Right atrium auricular region (tissue), 2 donors: ENCODE data around the gene SHISA3. TPM values are rescaled to one million over a fixed set of nuclear protein-coding genes. Genes with fewer than 3 reads are reported as not detected.

ENCODE experiments used
- DNase-seq: peaks from one replicate; pipeline ENCODE4 v3.0.0-alpha.2; 2019; ENCODE audit warnings: low spot score
- H3K27ac ChIP-seq, 2 donors: fragments of 200-600 bp; sonication (generic); 1 replicate in 1 of 2; 2 replicates in 1 of 2; pipeline ENCODE4 v1.5.1; 2016 to 2019
- H3K27me3 ChIP-seq, 2 donors: fragments of 200-600 bp; sonication (generic); one replicate each; pipeline versions ENCODE4 v1.5.1 to v1.6.0; 2017 to 2019
- H3K36me3 ChIP-seq: fragments of 200-600 bp; sonication (generic); one replicate; pipeline ENCODE4 v1.5.1; 2016
- H3K4me1 ChIP-seq, 2 donors: fragments of 200-600 bp; sonication (generic); one replicate each; pipeline versions ENCODE4 v1.5.1 to v1.6.0; 2017 to 2019
- H3K4me3 ChIP-seq, 2 donors: fragments of 200-600 bp; sonication (generic); 1 replicate in 1 of 2; 2 replicates in 1 of 2; pipeline ENCODE4 v1.5.1; 2017 to 2019; ENCODE audit warnings: mild to moderate bottlenecking in 1 of 2, moderate library complexity in 1 of 2
- H3K9me3 ChIP-seq, 2 donors: fragments of 200-600 bp; sonication (generic); one replicate each; pipeline ENCODE4 v1.5.1; 2019
- total RNA-seq, 2 donors: library from RNA; depleted of rRNA; stranded (reverse); fragments of >200 nt; gene quantifications; one replicate each; pipeline ENCODE4 v1.1.0, GENCODE V29; 2016
- TF ChIP-seq, protein P1 (sequence below), 2 donors: fragments of 200-600 bp; sonication (generic); IDR thresholded peaks; one replicate each; pipeline ENCODE4 v1.5.1; 2019; ENCODE audit warnings: antibody characterized with exemption in 2 of 2

Gene SHISA3
- total RNA-seq, 2 donors from 2014 or later, result 14.5 to 15.5 TPM

DNA sequence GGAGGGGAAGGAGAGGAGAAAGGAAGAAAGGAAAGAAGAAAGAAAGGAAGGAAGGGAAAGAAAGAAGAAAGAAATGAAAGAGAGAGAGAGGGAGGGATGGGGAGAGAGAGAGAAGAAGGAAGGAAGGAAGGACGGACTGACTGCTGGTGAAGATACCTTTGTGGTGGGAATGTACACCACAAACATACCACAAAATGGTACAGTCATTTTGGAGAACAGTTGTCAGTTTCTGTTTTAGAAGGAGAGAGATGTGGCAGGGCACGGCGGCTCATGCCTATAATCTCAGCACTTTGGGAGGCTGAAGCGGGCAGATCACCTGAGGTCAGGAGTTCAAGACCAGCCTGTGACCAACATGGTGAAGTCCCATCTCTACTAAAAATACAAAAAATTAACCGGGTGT is 40.0 kb upstream of the SHISA3 start:
- no peaks in the 10 kb centered on the region for H3K4me1 ChIP-seq
- no peak for DNase-seq

DNA sequence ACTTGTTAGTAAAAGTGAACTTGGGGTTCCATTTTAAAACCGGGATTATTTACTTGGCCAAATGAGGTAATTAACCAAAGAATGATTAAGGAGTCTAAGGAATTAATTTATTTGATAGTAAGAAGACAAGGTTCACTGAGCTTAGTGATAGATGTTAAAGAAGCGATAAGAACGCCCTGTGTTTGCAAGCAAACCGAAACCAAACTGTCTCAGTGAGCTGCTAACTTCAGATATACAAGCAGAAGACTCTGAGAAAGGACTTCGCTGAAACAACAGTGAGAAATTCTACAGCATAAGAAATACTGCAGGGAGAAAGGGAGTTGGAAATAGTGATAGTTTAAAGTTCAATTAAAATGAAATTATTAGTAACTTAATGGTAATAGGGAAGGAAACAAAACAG is 37.6 kb upstream of the SHISA3 start:
- H3K9me3 ChIP-seq, result peaks cover 0 to 7% of the 10 kb centered on the region in 2 donors
- no peaks in the 10 kb centered on the region for H3K36me3 ChIP-seq
- no peaks in the 10 kb centered on the region for H3K27me3 ChIP-seq
- DNase-seq, result no peak
- peak overlapping the region in 1 of 2 donors; percentile 19 for H3K4me3 ChIP-seq
- H3K4me1 ChIP-seq, result no peaks in the 10 kb centered on the region
- peak overlapping the region in 1 of 2 donors; percentile 20 for H3K27ac ChIP-seq
- TF ChIP-seq, protein P1, sequence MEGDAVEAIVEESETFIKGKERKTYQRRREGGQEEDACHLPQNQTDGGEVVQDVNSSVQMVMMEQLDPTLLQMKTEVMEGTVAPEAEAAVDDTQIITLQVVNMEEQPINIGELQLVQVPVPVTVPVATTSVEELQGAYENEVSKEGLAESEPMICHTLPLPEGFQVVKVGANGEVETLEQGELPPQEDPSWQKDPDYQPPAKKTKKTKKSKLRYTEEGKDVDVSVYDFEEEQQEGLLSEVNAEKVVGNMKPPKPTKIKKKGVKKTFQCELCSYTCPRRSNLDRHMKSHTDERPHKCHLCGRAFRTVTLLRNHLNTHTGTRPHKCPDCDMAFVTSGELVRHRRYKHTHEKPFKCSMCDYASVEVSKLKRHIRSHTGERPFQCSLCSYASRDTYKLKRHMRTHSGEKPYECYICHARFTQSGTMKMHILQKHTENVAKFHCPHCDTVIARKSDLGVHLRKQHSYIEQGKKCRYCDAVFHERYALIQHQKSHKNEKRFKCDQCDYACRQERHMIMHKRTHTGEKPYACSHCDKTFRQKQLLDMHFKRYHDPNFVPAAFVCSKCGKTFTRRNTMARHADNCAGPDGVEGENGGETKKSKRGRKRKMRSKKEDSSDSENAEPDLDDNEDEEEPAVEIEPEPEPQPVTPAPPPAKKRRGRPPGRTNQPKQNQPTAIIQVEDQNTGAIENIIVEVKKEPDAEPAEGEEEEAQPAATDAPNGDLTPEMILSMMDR (IDR thresholded peaks at IDR 0.05), result no peak

More for the DNA sequence above, 40.0 kb upstream of the SHISA3 start:
- TF ChIP-seq, protein P1 (IDR thresholded peaks at IDR 0.05), result no peak
- Histone ChIP-seq H3K36me3 (no peaks in the 10 kb centered on the region), H3K4me3 (no peak overlapping the region), H3K9me3 (no peaks in the 10 kb centered on the region), H3K27ac (no peak overlapping the region), H3K27me3 (no peaks in the 10 kb centered on the region)

DNA sequence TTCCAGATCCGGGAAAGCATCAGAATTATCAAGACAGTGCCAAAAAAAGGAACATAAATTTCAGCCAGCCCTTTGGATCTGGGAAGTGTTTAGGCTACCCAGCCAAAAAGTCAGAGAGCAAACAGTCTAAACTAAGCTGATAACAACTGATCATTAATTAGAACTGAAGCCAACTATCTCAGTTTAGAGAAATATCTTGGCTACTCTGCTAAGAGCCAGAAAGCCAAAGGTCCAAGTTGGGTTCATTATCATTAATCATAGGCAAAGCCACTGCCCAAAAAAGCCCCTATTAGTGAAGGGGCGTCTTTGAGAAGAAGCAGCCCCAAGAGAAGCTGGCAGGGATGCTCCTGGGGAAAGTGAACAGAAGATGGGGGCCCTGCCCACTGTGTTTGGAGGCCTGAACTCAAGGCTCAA is 37.0 kb upstream of the SHISA3 start:
- H3K27me3 ChIP-seq, result no peaks in the 10 kb centered on the region
- peaks cover 0 to 7% of the 10 kb centered on the region in 2 donors for H3K9me3 ChIP-seq
- H3K27ac ChIP-seq, result peak overlapping the region in 1 of 2 donors; percentile 20
- DNase-seq, result no peak
- peak overlapping the region in 1 of 2 donors; percentile 19 for H3K4me3 ChIP-seq
- H3K4me1 ChIP-seq, result no peaks in the 10 kb centered on the region
- no peaks in the 10 kb centered on the region for H3K36me3 ChIP-seq
- TF ChIP-seq, protein P1 (IDR thresholded peaks at IDR 0.05), result no peak

DNA sequence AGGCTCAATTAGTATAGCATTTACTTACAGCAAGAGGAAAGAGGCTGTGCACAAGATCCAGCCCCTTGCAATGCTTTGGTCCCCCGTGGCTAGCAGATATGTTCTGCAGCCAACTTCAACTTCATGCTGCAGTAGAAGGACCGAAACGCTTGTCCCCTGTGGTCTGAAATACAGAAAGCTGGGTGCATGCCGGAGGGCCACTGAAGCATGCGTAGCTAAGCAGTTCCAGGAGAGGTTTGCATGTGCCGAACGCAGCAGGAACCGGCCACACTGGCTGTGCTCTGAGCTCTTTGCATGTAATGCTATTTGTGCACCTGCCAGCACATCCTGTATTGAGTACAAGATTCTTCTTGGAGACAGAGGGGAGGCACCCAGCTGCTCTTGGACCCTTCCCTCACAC is 35.8 kb upstream of the SHISA3 start:
- Histone ChIP-seq H3K4me1 (no peaks in the 10 kb centered on the region), H3K27ac (no peak overlapping the region), H3K4me3 (no peak overlapping the region), H3K27me3 (no peaks in the 10 kb centered on the region), H3K36me3 (no peaks in the 10 kb centered on the region), H3K9me3 (peaks cover 0 to 7% of the 10 kb centered on the region in 2 donors)
- DNase-seq, result no peak
- TF ChIP-seq, protein P1 (IDR thresholded peaks at IDR 0.05), result no peak

DNA sequence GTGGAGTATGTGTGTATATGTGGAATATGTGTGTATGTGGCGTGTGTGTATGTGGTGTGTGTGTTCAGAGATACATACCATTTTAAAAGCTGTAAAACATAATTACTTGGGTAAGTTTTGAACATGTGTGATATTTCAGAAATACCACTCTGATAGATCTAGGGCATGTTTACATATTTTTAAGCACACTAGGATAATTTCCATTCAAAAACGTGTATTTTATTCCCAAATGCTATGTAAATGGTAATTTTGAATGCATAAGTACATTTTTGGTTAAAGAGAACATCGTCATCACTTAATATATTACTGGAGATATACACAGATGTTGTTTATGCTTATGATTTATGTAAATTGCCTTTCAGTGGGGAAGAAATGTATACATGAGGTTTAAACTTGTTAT is 34.7 kb upstream of the SHISA3 start:
- no peaks in the 10 kb centered on the region for H3K4me1 ChIP-seq
- DNase-seq, result no peak
- no peaks in the 10 kb centered on the region for H3K36me3 ChIP-seq
- TF ChIP-seq, protein P1 (IDR thresholded peaks at IDR 0.05), result no peak
- H3K9me3 ChIP-seq, result peaks cover 0 to 7% of the 10 kb centered on the region in 2 donors
- H3K27ac ChIP-seq, result no peak overlapping the region
- no peaks in the 10 kb centered on the region for H3K27me3 ChIP-seq
- H3K4me3 ChIP-seq, result no peak overlapping the region

DNA sequence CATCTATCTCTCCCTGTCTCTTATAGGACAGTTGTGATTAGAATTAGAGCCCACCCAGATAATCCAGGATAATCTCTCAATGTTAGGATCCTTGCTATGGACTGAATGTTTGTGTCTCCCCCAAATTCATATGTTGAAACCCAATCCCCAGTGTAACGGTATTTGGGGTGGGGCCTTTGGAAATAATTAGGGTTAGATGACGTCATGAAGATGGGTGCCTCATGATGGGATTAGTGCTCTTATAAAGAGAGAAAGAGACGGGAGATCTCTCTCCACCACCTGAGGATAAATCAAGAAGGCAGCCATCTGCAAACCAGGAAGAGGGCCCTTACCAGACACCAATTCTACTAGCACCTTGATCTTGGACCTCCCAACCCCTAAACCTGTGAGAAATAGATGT is 33.7 kb upstream of the SHISA3 start:
- Histone ChIP-seq H3K36me3 (no peaks in the 10 kb centered on the region), H3K27ac (no peak overlapping the region), H3K4me1 (no peaks in the 10 kb centered on the region), H3K4me3 (no peak overlapping the region), H3K27me3 (no peaks in the 10 kb centered on the region), H3K9me3 (peaks cover 0 to 7% of the 10 kb centered on the region in 2 donors)
- DNase-seq, result no peak
- TF ChIP-seq, protein P1 (IDR thresholded peaks at IDR 0.05), result no peak
